HG03442 (cell line): ENCODE measurements around the gene ZCCHC7.
"Not testable (repeated sequence)": the region's sequence is repeated elsewhere in the genome, so short reads cannot be mapped to it uniquely, and the experiment has no call there.

Source experiments
- ATAC-seq: cut with Tn5 transposase; IDR thresholded peaks from one replicate; pipeline ENCODE4 v1.9.1; 2021; ENCODE audit warnings: mild to moderate bottlenecking, moderate library complexity; ENCODE audit not compliant: unreplicated experiment

ZCCHC7 gene

GRCh38 chr9:37172557-37172956, 52.2 kb downstream of the ZCCHC7 start:
- ATAC-seq: no peak

DNA sequence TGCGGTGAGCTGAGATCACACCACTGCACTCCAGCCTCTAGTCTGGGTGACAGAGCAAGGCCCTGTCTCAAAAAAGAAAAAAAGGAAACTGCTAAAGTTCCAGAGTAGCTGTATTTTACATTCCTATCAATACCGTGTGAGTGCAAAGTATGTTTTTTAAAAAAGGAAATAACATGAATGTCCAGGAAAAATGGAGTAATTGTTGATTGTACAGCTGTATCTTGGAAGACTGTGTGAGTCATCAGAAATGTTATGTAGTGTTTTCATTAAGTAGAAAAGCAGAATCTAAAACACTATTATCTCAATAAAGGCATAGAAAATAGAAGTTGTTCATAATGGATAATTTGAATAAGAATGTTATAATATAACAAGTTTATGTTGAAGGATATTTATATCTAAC, 53.9 kb downstream of the ZCCHC7 start:
- ATAC-seq: no peak

DNA sequence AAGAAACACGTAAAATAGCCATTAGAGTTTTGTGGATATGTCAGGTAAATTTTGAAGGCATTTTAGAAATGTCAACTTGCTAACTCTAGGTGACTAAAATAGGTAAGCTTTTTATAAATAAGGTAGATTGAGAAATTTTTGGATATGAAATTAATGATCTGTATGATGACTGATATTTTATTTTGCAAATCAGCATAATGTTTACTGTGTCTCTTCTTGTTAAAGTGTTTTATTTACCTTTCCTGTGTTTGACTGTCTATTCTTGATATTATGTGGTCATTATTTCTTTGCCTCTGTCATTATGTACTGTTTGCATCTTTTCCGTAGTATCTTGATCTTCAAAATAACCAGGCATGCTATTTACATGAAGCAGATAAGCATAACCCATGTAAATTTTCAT, 58.4 kb downstream of the ZCCHC7 start:
- no peak for ATAC-seq

DNA sequence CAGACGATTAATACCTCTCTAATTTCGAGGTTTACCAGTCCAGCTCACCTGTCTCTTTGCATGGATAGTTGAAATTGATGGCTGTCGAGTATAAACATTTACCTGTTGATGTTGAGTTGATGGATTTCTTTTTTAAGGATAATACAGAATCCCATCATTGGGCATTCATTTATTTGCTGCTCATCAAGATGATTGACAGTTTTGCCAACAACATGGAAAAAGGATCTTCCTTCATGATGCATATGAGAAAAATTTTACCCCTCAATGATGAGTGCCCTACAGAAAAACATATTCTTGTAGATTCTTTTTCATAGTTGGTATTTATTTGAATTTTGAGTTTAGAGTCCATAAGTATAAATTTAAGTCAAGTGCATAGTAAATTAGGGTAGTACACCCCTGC, 59.2 kb downstream of the ZCCHC7 start:
- ATAC-seq: no peak

DNA sequence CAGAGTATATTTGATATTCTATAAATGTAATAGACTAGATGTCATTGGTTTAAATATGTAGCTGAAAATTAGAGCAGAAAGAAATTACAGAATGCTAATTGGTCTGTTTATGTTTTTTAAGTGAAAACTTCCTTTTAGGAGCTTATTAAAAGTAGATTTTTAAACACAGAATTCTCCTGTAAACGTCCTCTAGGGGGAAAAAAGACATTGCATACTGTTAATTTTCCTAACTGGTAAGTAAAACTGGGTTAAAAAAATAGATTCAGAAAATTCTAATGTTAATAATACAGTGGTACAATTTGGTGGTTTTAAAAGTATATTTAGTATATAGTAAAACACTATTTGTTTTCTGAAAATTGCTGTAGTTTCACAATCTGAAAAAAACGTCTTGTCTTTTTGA, 59.8 kb downstream of the ZCCHC7 start:
- ATAC-seq: no peak

- ATAC-seq: no peak
These were observed 62.3 kb downstream of the ZCCHC7 start for GRCh38 chr9:37182718-37183117.

GRCh38 chr9:37184905-37185867, 64.8 kb downstream of the ZCCHC7 start:
- ATAC-seq: no peak

DNA sequence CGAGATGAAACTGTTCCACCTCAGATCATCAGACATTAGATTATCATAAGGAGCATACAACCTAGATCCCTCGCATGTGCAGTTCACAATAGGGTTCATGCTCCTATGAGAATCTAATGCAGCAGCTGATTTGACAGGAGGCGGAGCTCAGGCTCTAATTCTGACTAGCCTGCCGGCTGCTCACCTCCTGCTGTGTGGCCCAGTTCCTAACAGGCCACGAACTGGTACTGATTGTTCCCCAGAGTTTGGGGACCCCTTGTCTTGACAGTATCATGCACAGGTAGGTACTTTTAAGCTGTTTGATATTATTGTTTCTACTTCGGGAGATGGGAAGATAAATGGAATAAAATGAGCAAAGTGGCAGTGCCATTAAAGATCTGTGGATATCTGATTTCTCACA, 66.9 kb downstream of the ZCCHC7 start:
- ATAC-seq: peak; percentile 36

DNA sequence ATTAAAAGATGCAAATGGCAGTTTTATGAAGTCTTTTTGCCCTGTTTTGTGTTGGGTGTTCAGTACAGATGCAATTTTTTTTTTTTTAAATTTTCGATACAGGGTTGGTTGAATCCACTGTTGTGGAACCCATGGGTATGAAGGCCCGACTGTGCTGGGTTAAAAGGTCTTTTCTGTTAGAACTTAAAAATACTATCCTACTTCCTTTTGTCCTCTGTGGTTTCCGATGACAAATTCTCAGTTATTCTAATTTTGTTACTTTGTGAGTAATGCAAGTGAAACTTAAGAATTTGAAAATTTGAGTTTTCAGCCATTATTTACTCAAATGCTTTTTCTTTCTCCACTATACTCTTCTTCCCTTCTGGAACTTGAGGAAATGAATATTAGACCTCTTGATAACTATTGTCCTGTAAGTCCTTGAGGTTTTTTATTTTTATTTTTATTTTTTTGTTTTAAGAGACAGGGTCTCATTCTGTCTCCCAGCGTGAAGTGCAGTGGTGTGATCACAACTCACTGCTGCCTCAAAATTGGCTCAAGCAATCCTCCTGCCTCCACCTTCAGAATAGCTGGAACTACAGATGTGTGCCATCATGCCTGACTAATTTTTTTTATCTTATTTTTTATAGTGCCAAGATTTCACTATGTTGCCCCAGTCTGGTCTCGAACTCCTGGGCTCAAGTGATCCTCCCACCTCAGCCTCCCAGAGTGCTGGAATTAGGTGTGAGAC, 67.5 kb downstream of the ZCCHC7 start:
- peak; percentile 67 for ATAC-seq

DNA sequence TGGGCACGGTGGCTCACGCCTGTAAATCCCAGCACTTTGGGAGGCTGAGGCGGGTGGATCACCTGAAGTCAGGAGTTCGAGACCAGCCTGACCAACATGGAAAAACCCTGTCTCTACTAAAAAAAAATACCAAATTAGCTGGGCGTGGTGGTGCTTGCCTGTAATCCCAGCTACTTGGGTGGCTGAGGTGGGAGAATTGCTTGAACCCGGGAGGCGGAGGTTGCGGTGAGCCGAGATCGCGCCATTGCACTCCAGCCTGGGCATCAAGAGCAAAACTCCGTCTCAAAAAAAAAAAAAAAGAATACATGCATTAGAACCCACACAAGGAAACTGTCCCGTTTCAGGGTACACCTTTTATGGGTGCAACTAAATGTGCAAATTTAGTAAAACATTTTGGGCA, 70.4 kb downstream of the ZCCHC7 start:
- ATAC-seq: not testable (repeated sequence)

- no peak for ATAC-seq
These were observed 71.2 kb downstream of the ZCCHC7 start for GRCh38 chr9:37191403-37192089.

GRCh38 chr9:37192803-37193202, 72.4 kb downstream of the ZCCHC7 start:
- ATAC-seq: no peak

GRCh38 chr9:37197158-37198038, 77.0 kb downstream of the ZCCHC7 start:
- ATAC-seq: peak; percentile 64

- no peak for ATAC-seq
These were observed 77.8 kb downstream of the ZCCHC7 start for GRCh38 chr9:37198039-37198729.

DNA sequence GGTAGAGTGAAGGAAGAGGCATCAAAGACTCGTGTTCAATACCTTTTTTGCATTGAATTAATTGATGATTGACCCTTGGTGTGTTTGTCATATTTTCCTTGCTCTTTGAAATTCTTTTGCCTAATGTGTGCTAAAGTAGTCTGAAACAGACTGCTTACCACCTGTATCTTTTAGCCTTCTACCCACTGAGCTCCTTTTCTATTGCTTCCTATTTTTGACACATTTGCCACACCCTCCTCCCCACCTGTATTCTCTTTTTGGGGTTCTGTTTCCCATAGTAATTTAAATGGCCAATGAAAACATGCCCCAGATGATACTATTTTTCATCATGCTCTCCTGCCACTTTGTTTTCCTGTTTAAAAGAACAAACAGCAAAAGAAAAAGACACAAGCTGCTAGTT, 78.5 kb downstream of the ZCCHC7 start:
- no peak for ATAC-seq

DNA sequence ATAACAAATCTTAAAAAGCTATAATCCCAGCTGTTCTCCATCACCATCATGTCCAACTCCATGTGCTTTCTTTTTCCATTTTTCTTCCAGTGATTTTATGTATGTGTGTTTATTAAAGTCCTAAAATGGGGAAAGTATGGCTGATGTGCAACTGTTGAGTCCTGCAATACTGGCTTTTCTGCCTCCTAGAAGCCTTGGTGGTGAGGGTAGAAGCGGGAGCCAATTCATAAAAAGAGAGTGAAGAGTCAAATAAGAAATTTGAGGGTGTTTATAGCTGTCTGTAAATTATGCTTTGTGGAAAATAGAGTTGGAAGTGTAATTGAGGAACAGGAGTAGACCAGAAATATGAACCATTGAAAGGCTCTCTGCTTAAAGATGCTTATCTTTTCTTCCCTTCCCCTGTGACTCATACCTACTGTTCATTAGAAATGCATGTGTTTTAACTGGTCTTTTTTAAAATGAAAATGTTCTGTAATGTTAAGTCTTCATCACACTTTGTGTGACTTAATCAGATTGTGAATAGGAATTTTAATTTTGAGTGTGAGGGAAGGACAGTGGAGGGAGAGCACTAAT, 80.1 kb downstream of the ZCCHC7 start:
- ATAC-seq: no peak

GRCh38 chr9:37201581-37201980, 81.2 kb downstream of the ZCCHC7 start:
- no peak for ATAC-seq

- no peak for ATAC-seq
These were observed 81.7 kb downstream of the ZCCHC7 start for GRCh38 chr9:37202091-37202490.

- not testable (repeated sequence) for ATAC-seq
These were observed 83.1 kb downstream of the ZCCHC7 start for GRCh38 chr9:37203456-37203855.
